ENCODE results near the gene NEB. TPM values are rescaled to one million over a fixed set of nuclear protein-coding genes. Genes with fewer than 3 reads are reported as not detected.

NEB gene
- total and polyA plus RNA-seq, 2 of the 13 experiments (the other 11 are each of a cell fraction or from before 2014, with no cell fraction given): 0.21 to 0.24 TPM

GRCh38 chr2:151658081-151658480 is 76.2 kb downstream of the NEB start:
- FAIRE-seq: no peak
- Histone ChIP-seq H3K27ac (ENCODE audit: extremely low read length, insufficient read depth, low read length) (no peak overlapping the region), H3K4me1 (ENCODE audit: insufficient read depth, low read length) (no peaks in the 10 kb centered on the region), H3K79me2 (ENCODE audit: insufficient read depth, low read length) (no peaks in the 10 kb centered on the region), H3K4me2 (ENCODE audit: low read depth, low read length) (no peak overlapping the region), H3K9me3 (ENCODE audit: low read length) (no peaks in the 10 kb centered on the region), H3K9ac (ENCODE audit: insufficient read depth, low read depth, low read length) (no peak overlapping the region), H3K4me3 (replicated peaks in 1 of 3; ENCODE audit: insufficient read depth in 1 of 3, low read depth in 2 of 3, low read length in 3 of 3) (no peak overlapping the region), H2AFZ (ENCODE audit: low read length) (no peak overlapping the region), H4K20me1 (ENCODE audit: insufficient read depth, low read length) (no peaks in the 10 kb centered on the region), H3K27me3 (ENCODE audit: control insufficient read depth in 1 of 2, insufficient read depth in 2 of 2, low read length in 2 of 2) (peaks cover 0 to 5% of the 10 kb centered on the region in 2 experiments; a peak in 1 of 5 replicates), H3K36me3 (replicated peaks in 1 of 2; ENCODE audit: control insufficient read depth in 1 of 2, insufficient read depth in 2 of 2, low read length in 2 of 2) (no peaks in the 10 kb centered on the region)
- in situ Hi-C loops (cut with HindIII; ENCODE audit: extremely low pct_ligation_motif_present, low pct_unique_long_range_greater_than_20kb) (no loop called here), intact Hi-C loops (cut with micrococcal nuclease; ENCODE audit: unreplicated experiment) (no loop called here)
- POLR2A ChIA-PET: no interaction called here
- DNase-seq (ENCODE audit: low spot score): no peak
- ATAC-seq: no peak
- 5% methylated on average over 2 of the region's 2 CpGs for WGBS (ENCODE audit: low lambda C conversion rate)
- no TSS peak for BruUV-seq (replicated peaks)
- CTCF ChIA-PET (ENCODE audit: low intra/inter-chr PET ratio, low total read pairs): no interaction called here
- TF ChIP-seq SETDB1 (CRISPR knock-in tag; IDR thresholded peaks at IDR 0.05; ENCODE audit: borderline replicate concordance) (no peak), ZNF10 (CRISPR knock-in tag; IDR thresholded peaks at IDR 0.05; ENCODE audit: borderline replicate concordance, low read depth) (no peak), ZNF609 (CRISPR knock-in tag; IDR thresholded peaks at IDR 0.05; ENCODE audit: borderline replicate concordance) (no peak), CREB1 (IDR thresholded peaks at IDR 0.05) (no peak), CREB1 (CRISPR knock-in tag; IDR thresholded peaks at IDR 0.05) (no peak), ZNF75D (CRISPR knock-in tag; IDR thresholded peaks at IDR 0.05; ENCODE audit: borderline replicate concordance) (no peak), AGO2 (optimal IDR thresholded peaks at IDR 0.05; ENCODE audit: low read depth, low read length) (no peak), POLR2A (IDR thresholded peaks at IDR 0.05; ENCODE audit: insufficient read depth in 1 of 2, low read depth in 2 of 2, low read length in 2 of 2) (no peak), ZBTB3 (CRISPR knock-in tag; IDR thresholded peaks at IDR 0.05; ENCODE audit: borderline replicate concordance, low read depth) (no peak), NBN (conservative IDR thresholded peaks at IDR 0.05) (no peak), SIN3A (IDR thresholded peaks at IDR 0.05; ENCODE audit: borderline replicate concordance, low read depth, low read length) (no peak), ETV6 (CRISPR knock-in tag; conservative IDR thresholded peaks at IDR 0.05) (no peak), DMTF1 (CRISPR knock-in tag; IDR thresholded peaks at IDR 0.05) (no peak), ZNF841 (CRISPR knock-in tag; IDR thresholded peaks at IDR 0.05; ENCODE audit: borderline replicate concordance) (no peak), ZBTB7A (CRISPR knock-in tag; IDR thresholded peaks at IDR 0.05) (no peak)
- TF ChIP-seq, protein P1, sequence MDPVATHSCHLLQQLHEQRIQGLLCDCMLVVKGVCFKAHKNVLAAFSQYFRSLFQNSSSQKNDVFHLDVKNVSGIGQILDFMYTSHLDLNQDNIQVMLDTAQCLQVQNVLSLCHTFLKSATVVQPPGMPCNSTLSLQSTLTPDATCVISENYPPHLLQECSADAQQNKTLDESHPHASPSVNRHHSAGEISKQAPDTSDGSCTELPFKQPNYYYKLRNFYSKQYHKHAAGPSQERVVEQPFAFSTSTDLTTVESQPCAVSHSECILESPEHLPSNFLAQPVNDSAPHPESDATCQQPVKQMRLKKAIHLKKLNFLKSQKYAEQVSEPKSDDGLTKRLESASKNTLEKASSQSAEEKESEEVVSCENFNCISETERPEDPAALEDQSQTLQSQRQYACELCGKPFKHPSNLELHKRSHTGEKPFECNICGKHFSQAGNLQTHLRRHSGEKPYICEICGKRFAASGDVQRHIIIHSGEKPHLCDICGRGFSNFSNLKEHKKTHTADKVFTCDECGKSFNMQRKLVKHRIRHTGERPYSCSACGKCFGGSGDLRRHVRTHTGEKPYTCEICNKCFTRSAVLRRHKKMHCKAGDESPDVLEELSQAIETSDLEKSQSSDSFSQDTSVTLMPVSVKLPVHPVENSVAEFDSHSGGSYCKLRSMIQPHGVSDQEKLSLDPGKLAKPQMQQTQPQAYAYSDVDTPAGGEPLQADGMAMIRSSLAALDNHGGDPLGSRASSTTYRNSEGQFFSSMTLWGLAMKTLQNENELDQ (CRISPR knock-in tag; IDR thresholded peaks at IDR 0.05; ENCODE audit: borderline replicate concordance): no peak
